HG02840 (cell line): ENCODE results near the gene CTSW.

Source experiments
- ATAC-seq: cut with Tn5 transposase; IDR thresholded peaks from one replicate; pipeline ENCODE4 v1.9.1; 2021; ENCODE audit warnings: mild to moderate bottlenecking, moderate library complexity, moderate number of reproducible peaks; ENCODE audit not compliant: unreplicated experiment, low FRiP score

CTSW gene

GRCh38 chr11:65919573-65920371 is 40.1 kb downstream of the CTSW start:
- ATAC-seq: peak; percentile 46

GRCh38 chr11:65920372-65920802 is 40.8 kb downstream of the CTSW start:
- ATAC-seq: no peak

- ATAC-seq: no peak
Observed at GRCh38 chr11:65921033-65921555, 41.5 kb downstream of the CTSW start.

- no peak for ATAC-seq
Observed at GRCh38 chr11:65921876-65922275, 42.2 kb downstream of the CTSW start.

- ATAC-seq: no peak
Observed at GRCh38 chr11:65922565-65922964, 42.9 kb downstream of the CTSW start.

- ATAC-seq: no peak
Observed at GRCh38 chr11:65925397-65925796, 45.8 kb downstream of the CTSW start.

- ATAC-seq: peak; percentile 61
Observed at GRCh38 chr11:65927904-65928397, 48.3 kb downstream of the CTSW start.

GRCh38 chr11:65928667-65929066 is 49.0 kb downstream of the CTSW start:
- no peak for ATAC-seq

- no peak for ATAC-seq
Observed at GRCh38 chr11:65931773-65932557, 52.3 kb downstream of the CTSW start.

- no peak for ATAC-seq
Observed at GRCh38 chr11:65932558-65932919, 52.9 kb downstream of the CTSW start.
